ENCODE measurements around the gene B3GNT4.
"Not testable (repeated sequence)": the region's sequence is repeated elsewhere in the genome, so short reads cannot be mapped to it uniquely, and the experiment has no call there.

Gene B3GNT4

DNA sequence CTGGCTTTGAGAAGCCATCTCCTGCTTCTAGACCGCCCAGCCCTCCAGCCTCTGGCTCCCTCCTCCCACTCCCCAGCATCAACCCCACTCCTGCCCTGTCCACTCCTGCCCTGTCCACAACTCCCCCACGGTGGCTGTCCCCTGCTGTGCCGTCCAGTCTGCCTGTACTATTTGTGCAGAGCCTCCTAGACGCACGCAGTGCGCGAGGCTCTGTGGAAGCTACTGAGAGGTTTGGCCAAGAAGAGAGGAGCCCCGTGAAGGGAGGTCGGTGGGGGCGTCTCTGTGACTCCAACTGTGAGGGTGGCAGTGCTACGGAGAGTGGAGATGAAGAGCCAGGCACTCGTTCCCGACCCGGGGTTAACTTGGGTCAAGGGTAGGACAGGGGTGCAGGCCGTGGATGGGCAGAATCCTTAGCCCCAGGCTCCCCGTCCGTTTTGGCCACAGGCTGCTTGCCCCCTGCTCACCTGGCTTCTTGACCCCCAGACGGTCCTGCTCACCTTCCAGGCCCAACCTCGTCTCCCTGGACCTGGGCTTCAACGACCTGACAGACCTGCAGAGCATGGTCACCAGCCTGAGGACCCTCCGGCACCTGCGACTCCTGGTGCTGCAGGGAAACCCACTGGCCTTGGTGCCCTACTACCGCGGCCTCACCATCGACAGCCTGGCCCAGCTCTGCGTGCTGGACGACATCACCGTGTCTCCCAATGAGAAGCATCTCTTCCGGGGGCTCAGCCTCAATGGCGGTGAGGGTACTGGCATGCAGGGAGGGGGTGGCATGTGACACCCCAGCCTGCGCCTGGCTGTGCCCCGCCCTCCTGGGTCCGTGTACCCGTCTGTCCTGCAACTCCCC is 13.7 kb upstream of the B3GNT4 start:
- no peak for DNase-seq (ENCODE audit: low read depth)

DNA sequence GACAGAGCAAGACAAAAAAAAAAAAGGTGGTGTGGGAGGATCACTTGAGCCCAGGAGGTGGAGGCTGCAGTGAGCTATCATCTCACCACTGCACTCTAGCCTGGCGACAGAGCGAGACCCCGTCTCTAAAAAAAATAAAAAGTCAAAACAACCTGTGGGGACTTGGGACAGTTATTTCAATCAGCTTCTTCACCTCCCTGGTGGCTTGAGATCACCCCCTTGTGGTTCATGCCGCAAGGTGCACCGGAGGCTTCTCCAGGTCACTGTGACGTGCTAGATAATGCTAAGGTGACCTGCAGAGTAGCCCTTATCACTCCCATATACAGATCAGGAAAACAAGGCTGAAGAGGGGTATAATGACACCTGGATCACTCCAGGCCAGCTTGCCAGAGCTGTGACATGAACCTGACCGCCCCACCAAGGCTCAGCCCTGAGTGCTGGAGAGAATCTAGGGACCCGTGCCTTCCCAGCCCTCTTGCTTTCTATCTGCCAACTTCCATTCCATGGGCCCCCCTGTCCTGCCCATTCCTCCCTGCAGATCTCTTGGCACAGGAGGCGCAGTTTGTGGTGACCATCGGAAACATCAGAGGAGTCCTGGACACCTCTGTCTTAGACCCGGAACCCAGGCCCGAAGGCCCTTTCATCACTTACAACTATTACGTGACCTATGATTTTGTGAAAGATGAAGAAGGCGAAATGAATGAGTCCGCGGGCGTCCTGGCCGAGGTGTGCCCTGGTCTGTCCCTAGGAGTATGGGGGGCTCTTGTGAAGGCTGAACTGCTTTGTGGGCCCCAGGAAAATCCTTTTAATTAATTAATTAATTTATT is 12.5 kb upstream of the B3GNT4 start:
- DNase-seq (ENCODE audit: low read depth), result no peak

DNA sequence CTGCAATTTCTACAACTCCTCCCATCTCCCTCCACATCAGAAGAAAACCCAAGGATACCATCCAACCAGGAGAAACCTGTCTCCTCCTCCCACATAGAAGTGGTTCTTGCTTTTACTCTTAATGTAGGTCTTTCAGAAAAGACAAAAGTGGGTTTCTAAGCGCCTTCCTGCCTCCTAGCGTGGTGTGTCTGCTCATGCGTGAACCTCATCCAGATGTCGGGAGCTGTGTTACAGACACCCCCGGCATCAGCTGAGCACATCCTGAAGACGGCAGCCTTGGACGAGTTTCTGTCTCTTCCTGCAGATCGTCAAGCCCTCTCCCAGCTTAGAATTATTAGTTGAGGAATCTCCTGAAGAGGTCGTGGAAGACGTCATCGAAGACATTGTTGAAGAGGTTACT is 11.1 kb upstream of the B3GNT4 start:
- DNase-seq (ENCODE audit: low read depth), result no peak

DNA sequence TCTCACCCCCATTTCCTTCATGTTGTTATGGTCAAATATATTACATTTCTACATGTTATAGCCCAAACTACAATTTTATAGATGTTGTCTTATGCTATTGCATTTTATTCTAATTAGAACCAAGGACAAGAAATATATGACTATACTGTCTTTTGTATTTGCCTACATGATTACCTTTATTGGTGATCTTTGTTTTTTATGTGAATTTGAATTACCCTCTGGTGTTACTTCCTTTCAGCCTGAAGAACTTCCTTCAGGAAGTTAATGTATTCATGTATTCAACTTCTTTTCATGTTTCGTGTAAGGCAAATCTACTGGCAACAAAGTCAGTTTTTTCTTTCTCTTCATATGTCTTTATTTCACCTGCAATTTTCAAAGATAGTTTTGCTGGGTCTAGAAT is 8.7 kb upstream of the B3GNT4 start:
- DNase-seq (ENCODE audit: low read depth), result no peak

DNA sequence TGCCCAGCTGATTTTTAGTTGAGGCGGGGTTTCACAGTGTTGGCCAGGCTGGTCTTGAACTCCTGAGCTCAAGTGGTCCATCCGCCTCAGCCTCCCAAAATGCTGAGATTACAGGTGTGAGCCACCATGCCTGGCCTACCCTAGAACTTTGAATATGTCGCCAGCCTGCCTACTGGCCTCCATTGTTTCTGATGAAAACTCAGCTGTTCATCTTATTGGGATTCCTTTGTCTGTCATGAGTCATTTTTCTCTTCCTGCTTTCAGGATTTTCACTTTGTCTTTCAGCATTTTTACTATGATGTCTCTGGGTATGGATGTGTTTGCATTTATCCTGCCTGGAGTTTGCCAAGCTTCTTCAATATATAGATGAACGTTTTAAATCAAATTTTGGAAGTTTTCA is 8.1 kb upstream of the B3GNT4 start:
- DNase-seq (ENCODE audit: low read depth), result no peak

DNA sequence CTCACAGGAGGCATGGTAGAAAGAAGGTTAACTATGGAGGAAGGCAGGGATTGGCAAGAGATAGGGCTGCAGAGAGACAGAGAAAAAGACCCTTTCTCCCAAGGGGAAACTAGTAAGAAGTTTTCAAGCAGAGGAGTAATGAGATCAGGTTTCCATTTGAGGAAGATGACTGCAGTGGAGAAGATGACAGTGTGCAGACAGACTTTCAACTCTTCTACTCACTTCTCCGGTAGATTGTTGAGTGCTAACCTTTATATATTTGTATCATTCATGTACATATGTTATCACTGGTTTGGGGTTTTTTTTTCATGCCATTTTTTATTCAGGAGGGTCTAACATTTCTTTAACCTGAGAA is 5.9 kb upstream of the B3GNT4 start:
- no peak for DNase-seq (ENCODE audit: low read depth)

DNA sequence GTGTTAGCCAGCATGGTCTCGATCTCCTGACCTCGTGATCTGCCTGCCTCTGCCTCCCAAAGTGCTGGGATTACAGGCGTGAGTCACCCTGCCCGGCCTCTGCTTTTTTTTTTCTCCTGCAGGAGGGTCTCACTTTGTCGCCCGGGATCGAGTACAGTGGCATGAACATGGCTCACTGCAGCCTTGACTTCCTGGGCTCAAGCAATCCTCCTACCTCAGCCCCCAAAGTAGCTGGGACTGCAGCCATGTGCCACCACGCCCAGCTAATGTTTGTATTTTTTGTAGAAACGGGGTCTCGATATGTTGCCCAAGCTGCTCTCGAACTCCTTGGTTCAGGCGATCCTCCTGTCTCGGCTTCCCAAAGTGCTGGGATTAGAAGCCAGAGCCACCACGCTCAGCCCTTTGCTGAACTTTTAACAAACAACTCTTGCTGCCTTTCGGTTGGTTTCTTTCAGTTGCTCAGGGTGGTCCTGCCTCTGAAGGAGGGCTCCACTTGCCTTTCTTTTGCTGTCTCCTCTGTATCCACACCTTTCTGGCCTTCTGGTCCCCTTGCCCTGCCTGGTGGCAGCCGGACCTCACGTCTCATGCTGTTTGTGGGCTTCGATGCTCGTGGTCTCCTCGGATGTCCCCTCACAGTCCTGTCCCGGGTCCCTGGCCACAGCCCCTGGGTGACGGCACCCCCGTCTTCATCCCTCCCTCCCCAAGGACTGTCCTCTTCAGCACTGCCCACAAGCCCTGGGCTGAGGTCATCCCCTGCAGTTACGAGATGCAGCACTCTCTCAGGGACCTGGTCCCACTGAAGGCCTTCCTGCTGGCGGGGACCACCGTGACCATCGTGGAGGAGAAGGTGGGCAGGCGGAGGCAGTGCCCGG is 3.8 kb upstream of the B3GNT4 start:
- no peak for DNase-seq (ENCODE audit: low read depth)

DNA sequence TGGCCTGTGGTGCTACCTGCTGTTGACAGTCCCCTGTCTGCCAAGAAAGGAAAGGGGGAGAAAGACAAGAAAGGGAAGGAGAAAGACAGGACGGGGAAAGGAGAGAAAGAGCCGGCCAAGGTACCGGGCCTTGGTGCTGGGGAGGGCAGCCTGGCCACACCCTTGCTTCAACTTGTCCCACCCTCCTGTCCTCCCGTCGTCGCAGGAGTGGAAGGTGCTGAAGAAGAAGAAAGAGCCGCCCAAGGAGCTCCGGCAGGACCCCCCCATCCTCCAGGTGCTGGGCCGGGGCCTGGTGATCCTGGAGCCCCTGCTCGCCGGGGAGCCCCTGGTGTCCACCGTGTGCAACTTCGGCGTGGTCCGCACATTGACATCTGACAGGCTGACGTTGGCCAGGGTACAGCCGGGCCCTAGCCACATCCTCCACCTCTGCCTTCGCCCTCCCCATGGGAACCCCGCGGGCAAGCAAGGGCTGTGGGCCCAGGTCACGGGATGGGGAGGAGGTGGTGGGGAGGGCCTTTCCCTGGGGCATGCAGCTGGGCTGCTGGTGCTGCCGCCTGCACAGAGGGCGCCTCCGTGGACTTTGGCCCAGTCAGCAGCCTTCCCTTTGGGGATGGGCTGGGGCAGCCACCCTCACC is 2.9 kb upstream of the B3GNT4 start:
- DNase-seq (ENCODE audit: low read depth), result no peak

DNA sequence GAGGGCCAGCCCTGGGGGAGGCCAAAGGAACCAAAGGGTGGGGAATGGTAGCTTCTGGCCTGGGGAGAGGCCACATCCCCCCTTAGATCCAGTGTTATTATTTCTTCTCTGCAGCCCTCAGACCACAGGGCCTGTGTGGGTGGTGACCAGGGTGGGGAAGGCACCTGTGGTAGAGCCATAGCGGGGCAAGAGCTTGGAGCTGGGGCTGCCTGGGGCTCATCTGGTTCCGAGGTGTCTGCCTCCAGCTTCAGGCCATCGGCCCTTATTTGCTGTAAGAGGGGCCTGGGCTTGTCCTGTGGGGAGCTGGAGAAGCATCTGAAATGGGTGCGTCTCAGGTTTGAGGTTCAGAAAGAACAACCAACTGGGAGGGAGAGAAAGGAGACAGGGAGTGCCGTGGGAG is 2.1 kb upstream of the B3GNT4 start:
- DNase-seq (ENCODE audit: low read depth), result no peak

DNA sequence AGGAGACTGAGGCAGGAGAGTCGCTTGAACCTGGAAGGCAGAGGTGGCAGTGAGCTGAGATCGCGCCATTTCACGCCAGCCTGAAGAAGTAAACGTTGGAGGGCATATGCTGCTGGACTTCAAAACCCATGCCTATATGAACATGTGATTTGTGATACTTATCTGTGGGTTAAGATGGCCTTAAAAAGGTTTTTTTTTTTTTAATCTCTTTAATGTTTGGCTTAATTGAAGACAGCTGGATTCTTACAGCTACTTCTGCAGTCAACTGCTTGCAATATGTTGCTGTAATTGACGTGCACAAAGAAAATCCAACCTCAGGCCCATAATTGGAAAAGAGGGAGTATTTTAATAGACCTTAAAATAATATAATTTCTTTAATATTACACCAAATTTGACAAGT is 1.5 kb upstream of the B3GNT4 start:
- DNase-seq (ENCODE audit: low read depth), result no peak

DNA sequence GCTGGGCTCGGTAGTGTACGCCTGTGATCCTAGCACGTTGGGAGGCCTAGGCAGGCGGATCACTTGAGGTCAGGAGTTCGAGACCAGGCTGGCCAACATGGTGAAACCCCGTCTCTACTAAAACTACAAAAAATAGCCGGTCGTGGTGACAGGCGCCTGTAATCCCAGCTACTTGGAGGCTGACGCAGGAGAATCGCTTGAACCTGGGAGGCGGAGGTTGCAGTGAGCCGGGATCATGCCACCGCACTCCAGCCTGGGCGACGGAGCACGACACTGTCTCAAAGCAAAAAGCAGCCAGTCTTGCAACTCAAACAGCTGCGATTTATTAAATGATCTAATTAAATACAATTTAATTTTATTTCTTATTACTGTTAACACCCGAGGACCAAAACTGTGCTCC is 698 bp upstream of the B3GNT4 start:
- not testable (repeated sequence) for DNase-seq (ENCODE audit: low read depth)

DNA sequence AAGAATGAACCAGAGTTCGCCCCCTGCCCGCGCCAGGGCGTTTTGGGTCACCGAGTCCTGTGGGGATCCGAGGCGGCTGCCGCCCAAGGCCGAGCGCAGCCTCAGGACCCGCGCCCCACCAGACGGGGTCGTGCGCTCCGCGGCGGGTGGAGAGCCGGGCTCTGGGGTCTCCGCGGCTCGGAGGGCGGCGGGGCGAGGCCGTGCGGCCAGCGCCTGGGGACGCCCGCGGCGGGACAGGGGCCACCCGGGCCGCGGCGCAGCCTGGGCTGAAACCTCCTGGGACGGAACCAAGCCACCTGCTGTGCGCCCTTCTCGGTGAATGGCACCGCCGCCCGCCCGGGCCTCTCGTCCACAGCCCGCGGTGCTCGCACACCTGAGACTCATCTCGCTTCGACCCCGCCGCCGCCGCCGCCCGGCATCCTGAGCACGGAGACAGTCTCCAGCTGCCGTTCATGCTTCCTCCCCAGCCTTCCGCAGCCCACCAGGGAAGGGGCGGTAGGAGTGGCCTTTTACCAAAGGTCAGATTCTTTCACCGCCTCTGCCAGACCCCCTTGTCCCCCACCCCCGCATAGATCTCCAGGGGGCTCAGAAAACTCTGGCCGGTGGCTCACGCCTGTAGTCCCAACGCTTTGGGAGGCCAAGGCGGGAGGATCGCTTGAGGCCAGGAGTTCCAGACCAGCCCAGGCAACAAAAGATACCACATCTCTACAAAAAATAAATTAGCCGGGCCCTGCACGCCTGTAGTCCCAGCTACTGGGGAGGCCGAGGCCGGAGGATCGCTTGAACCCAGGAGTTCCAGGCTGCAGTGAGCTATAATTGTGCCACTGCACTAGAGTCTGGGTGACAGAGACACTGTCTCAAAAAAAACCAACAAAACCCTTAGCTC is 901 bp downstream of the B3GNT4 start:
- DNase-seq (ENCODE audit: low read depth), result no peak

DNA sequence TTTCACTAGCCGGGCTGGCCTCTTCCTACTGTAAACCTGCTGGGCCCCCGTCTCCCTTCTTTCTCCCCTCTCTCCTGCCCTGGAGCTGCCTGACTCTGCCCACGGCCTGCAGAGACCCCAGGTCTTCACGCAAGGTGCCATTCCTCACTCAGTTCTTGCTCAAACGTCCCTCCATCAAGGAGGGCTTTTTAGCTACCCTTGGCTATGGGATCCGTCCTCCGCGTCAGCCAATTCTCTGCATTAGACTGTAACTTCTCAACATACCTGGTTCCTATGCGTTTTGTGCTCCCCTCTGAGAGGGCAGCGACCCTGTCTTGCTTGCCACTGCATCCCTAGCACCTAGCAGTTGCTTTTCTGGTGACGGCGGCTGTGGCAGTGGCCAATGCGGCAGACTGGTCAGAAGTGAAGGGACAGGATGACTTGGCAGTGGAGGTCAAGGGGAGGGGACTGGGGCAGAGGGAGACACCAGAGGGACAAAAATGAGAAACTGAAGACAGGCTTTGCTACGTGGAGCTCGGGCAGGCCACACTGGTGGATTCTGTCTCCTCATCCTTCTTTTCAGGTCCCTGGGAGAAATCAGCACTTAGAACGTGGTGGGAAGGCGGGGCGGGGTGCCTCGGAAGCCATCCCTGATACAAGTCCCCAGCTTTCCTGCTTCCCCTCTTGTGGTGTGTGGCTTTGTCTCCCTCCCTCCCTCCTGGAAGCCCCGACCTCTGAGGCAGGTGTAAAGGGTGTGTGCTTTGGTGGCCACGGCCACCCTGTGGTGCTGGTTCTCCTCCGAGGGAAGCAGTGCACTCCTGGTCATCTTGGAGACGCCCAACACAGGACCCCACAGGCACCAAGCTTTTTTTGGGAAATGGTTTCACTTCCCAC is 1.8 kb downstream of the B3GNT4 start:
- DNase-seq (ENCODE audit: low read depth), result no peak

DNA sequence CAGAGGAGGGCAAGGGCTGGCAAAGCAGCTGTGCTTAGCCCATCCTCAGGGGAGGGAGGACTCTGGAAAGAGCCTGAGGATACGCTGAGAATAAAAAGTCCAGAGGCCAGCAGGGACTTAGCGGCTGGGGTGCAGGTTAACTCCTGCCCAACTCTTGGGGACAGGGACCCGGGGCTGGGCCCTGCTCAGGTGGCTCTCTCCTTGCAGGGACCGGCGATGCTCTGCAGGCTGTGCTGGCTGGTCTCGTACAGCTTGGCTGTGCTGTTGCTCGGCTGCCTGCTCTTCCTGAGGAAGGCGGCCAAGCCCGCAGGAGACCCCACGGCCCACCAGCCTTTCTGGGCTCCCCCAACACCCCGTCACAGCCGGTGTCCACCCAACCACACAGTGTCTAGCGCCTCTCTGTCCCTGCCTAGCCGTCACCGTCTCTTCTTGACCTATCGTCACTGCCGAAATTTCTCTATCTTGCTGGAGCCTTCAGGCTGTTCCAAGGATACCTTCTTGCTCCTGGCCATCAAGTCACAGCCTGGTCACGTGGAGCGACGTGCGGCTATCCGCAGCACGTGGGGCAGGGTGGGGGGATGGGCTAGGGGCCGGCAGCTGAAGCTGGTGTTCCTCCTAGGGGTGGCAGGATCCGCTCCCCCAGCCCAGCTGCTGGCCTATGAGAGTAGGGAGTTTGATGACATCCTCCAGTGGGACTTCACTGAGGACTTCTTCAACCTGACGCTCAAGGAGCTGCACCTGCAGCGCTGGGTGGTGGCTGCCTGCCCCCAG is 2.8 kb downstream of the B3GNT4 start:
- DNase-seq (ENCODE audit: low read depth), result no peak

DNA sequence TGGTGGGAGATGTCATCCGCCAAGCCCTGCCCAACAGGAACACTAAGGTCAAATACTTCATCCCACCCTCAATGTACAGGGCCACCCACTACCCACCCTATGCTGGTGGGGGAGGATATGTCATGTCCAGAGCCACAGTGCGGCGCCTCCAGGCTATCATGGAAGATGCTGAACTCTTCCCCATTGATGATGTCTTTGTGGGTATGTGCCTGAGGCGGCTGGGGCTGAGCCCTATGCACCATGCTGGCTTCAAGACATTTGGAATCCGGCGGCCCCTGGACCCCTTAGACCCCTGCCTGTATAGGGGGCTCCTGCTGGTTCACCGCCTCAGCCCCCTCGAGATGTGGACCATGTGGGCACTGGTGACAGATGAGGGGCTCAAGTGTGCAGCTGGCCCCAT is 3.5 kb downstream of the B3GNT4 start:
- no peak for DNase-seq (ENCODE audit: low read depth)

DNA sequence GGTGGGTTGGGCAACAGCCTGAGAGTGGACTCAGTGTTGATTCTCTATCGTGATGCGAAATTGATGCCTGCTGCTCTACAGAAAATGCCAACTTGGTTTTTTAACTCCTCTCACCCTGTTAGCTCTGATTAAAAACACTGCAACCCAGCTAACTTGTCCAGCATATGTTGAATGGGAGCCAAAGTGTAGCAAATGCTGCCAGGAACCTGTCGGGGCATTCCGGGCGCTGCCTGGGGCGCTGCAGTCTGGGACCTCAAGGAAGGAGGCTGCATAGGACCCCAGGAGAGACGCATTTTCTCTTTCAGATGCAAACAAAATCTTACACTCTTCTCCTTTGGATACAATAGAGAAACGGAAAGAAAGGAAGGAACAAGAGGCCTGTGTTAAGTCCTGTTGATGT is 3.9 kb downstream of the B3GNT4 start:
- DNase-seq (ENCODE audit: low read depth), result no peak

DNA sequence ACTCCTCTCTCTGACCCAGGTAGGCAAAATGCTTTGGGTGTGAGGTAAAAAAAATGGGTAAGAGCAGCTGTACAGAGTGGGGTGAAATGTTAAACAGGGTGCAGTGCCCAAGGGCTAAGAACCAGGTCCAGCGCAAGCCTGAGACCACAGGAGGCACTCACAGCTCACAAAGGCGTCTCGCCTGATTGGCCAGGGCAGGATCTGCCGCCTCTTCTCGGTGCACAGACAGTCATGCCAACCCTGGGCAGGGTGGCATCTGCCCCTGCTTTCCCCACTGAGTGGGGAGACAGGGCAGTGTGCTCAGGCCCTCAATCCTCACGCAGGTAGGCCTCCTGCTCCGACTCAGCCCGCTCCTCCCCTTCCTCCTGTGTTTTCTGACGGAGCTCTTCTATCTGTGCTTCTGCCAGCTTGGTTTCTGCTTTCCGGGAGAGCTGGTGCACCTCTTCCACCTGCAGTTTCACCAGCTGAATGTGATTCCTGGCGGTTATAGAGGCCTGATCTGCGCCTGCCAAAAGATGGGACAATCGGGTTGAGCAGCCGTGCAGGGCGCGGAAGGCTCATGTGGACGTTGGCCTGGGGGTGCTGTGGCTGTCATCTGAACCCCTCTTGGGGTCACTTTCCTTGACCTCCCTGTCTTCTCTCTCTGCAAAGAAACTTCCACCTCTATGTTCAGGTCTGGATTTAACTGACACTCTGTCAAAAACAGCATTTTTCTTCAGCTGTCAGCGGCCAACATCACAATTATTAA is 4.7 kb downstream of the B3GNT4 start:
- DNase-seq (ENCODE audit: low read depth), result no peak

DNA sequence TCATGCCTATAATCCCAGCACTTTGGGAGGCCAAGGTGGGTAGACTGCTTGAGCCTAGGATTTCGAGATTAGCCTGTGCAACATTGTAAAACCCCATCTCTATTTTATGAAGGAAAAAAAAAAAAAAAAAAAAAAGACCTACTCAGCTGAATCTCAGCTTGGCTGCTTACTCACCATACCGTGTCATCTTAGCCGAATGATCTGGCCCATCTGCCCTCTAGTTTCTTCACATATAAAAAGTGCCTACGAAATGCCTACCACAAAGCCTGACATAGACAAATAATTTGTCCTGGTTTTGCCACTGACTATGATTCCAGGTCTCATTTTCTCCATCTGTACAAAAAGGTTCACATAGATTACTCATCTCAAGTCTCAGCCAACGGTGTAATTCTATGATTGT is 12.3 kb downstream of the B3GNT4 start:
- DNase-seq (ENCODE audit: low read depth), result no peak

DNA sequence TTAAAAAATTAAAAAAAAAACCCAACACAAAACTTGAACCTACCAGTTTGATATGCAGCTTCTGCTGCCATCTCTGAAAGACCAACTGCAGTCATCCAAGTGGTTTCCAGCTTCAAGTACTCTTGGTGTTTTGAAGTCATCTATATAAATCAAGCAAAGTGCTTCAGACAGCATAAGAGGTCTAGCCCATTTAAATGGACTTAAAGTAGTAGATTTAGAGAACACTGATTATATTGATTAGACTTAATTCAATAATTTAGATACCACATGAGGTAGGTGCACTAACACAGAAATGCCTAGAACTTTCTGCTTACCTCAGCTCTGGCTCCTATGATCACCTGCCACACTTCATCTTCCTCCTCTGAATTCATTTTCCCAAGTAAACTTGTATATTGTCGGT is 12.9 kb downstream of the B3GNT4 start:
- DNase-seq (ENCODE audit: low read depth), result no peak
